Gastroesophageal sphincter (tissue), 3 donors: ENCODE measurements around the gene TRIM49D2.
"Not testable (repeated sequence)": the region's sequence is repeated elsewhere in the genome, so short reads cannot be mapped to it uniquely, and the experiment has no call there.

Source experiments
- CTCF ChIP-seq, 4 experiments: fragments of 200-600 bp in 2 of 4; fragments of 450-650 bp in 2 of 4; sonication (generic) in 1 of 4; IDR thresholded peaks; one replicate each; pipeline ENCODE4 v1.5.1; 2017 to 2019; ENCODE audit warnings: antibody characterized with exemption in 4 of 4, mild to moderate bottlenecking in 2 of 4, moderate library complexity in 2 of 4
- POLR2A ChIP-seq, 2 donors: fragments of 450-650 bp; IDR thresholded peaks; one replicate each; pipeline ENCODE4 v1.6.1; 2017; ENCODE audit warnings: antibody characterized with exemption in 2 of 2, mild to moderate bottlenecking in 2 of 2, moderate library complexity in 1 of 2

DNA sequence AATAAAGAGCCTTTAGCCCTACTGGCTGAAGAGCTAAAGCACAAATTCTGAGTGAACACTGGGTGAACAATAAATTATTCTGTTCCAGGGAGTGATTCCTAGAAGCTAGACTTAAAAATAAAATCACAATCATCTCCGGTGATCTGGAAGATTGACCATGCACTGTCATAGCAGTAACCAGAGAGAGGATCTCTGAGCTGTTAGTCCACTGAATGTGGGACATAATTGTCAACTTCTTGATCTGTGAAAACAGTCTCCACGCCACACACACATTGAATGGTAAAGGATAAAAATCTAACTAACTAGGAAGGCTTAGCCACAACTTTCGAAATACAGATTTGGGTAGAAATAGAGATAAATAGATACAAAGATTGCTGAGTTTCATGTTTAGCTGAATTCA is 30.6 kb upstream of the TRIM49D2 start:
- not testable (repeated sequence) for TF ChIP-seq CTCF, POLR2A (IDR thresholded peaks at IDR 0.05)
